DMS 273 (cell line): ENCODE results near the gene RAI14.
A peak's percentile ranks its signal among the peaks of the same experiment; 100 is the strongest.
"Not testable (repeated sequence)": the region's sequence is repeated elsewhere in the genome, so short reads cannot be mapped to it uniquely, and the experiment has no call there.

ENCODE experiments used
- DNase-seq: peaks from one replicate; lab custom pipeline; 2025; ENCODE audit not compliant: unreplicated experiment; lab: John Stamatoyannopoulos, UW

Gene RAI14

DNA sequence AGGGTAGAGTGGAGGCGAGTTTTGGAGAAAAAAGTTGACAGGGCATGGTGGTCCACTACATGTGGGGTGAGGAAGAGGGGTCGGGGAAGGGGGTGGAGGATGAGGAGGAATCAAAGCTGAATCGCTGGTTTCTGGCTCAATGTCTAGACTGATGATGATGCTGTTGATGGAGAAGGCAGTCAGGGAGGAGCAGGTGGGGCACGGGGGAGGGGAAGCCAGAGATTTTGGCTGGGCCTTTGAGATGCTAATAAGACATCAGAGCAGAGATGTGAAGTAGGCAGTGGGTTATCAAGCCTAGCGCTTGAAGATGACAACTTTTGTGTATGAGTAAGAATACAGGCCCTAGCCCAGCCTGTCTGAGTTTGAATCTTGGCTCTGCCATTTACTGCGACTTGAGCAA is 150.4 kb downstream of the RAI14 start:
- DNase-seq = no peak

GRCh38 chr5:34811706-34812105 is 155.6 kb downstream of the RAI14 start:
- DNase-seq = no peak

- DNase-seq = no peak
Measured at GRCh38 chr5:34813509-34813908, 157.4 kb downstream of the RAI14 start.

- DNase-seq = no peak
Measured at GRCh38 chr5:34817558-34818351, 161.6 kb downstream of the RAI14 start.

DNA sequence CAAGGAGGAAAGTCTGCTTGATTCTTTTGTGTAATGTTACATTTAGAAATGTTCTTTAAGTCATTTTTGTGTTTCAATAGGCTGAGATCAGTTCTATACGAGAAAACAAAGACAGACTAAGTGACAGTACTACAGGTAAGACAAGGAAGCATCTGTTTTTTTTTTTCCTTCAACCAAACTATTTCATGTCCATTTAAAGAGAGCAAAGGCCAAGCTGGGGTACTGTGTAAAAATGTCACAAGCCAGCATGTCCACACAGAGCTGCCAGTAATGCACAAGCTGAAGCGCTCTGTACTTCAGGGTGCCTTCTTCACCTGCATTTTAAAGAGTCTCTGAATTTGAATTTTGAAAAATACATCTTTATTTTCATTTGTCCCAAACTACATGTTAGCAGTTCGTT is 162.6 kb downstream of the RAI14 start:
- DNase-seq = no peak

GRCh38 chr5:34820593-34820992 is 164.5 kb downstream of the RAI14 start:
- no peak for DNase-seq

GRCh38 chr5:34822956-34823715 is 167.0 kb downstream of the RAI14 start:
- DNase-seq = no peak

DNA sequence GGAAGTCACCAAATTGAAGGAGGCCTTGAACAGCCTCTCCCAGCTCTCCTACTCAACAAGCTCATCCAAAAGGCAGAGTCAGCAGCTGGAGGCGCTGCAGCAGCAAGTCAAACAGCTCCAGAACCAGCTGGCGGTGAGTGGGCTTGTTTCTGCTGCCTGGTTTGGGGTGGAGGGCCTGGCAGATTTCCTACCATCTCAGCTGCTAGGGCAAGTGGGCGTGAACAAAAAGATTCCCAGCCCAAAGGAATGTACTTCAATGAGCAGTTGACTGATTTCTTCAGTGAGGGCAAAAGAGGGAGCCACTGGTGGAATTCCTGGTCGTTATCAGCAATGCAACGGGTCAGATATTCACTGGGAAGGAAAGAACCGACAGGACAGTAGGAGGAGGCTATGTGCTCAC is 170.2 kb downstream of the RAI14 start:
- no peak for DNase-seq

GRCh38 chr5:34827588-34828506 is 171.7 kb downstream of the RAI14 start:
- DNase-seq = no peak

DNA sequence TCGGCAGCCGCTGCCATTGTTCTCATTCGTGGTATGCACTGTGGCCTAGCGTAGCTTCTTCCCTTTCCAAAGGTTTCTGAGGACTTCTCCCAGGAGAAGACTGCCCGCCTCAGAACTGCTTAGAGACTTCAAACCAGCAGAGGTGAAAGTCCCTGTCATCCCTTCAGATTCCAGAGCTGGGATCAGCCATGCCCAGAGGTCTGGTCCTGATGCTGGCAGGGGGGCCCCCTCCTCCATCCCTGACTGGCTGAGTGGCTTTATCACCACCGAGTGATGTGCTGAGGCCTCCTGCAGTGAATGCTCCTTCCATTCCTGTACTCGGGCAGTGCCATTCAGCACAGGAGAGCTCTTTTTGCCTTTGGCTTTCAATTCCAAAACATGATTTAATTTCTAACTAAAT is 174.7 kb downstream of the RAI14 start:
- not testable (repeated sequence) for DNase-seq

DNA sequence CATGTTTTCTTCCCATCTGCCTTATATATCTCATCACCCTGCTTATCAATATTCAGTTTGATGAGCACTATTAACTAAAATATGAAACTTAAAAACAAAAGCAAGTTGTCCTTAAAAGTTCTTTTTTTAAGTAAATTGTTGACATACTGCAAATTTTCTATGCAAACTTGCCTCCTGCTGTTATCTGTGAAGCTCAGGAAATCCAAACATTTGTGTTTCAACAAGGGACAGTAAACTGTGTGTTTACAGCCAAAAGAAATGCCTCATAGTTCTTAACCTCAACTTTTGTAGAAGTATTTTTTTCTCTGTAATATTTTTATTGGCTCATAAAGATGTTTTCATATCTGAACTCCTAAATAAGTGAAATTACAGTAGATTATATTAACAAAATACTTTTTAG is 175.2 kb downstream of the RAI14 start:
- no peak for DNase-seq

DNA sequence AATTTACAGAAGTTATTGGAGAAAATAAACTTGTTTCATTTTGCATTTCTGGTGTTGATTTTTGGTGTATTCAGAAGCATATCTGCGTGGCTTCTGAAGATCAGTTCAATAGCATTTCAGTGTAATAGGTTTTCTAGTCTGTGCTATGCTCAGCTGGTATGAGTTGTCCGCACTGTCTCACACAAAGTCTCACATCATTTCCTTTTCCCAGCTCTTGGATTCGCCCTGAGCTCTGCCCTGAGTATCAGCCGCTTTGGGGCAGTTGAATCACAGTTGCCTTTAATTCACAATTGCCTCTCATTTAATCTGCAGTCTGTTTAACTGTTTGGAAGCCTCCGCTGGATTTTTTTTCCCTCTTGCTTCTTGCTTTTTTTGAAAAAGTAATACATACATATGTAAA is 176.4 kb downstream of the RAI14 start:
- no peak for DNase-seq

- DNase-seq = no peak
Measured at GRCh38 chr5:34833090-34833489, 177.0 kb downstream of the RAI14 start.

DNA sequence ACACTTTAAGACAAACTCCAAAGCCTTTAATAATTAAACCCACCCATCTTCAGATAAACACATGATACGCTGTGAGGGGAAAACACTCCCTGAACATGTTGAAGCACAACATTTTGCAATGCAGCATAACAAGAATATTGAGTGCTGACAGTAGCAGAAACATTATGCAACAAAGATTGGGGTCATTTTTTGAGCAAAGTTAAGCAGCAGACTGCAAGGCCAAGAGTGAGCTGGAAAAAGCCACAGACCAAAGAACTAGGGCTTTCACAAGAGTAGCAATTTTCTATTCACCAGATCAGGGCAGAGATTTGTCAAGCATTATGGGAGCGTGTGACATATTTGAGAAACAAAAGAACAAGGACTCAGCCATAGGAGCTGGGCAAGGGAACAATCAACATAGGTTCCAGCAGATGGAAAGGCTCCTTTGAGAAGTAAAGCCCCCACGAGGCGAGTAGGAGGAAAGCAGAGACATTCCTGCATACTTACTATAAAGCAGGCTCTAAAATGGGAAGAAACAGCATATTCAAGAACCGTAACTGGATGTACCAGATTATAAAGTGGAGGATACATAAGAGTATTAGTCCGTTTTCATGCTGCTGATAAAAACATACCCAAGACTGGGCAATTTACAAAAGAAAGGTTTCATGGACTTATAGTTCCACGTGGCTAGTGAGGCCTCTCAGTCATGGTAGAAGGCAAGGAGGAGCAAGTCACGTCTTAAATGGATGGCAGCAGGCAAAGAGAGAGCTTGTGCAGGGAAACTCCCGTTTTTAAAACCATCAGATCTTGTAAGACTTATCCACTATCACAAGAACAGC is 178.1 kb downstream of the RAI14 start:
- DNase-seq = no peak

DNA sequence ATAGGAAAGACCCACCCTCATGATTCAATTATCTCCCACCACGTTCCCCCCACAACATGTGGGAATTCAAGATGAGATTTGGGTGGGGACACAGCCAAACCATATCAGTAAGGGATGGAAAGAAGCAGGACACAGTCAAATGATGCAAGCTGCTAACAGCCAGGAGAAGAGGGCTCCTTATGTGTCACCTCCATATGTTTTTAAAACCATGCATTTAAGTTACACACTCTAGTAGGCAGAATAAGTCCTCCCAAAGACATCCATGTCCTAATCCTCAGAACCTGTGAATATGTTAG is 178.6 kb downstream of the RAI14 start:
- DNase-seq = no peak

GRCh38 chr5:34835664-34836063 is 179.5 kb downstream of the RAI14 start:
- no peak for DNase-seq

- peak; percentile 98 for DNase-seq
Measured at GRCh38 chr5:34838785-34839714, 182.9 kb downstream of the RAI14 start, which contains the start of gene TTC23L. Gene TTC23L (plus strand): TSS chr5:34839164. CDS start chr5:34840672, 1,508 bp downstream.

DNA sequence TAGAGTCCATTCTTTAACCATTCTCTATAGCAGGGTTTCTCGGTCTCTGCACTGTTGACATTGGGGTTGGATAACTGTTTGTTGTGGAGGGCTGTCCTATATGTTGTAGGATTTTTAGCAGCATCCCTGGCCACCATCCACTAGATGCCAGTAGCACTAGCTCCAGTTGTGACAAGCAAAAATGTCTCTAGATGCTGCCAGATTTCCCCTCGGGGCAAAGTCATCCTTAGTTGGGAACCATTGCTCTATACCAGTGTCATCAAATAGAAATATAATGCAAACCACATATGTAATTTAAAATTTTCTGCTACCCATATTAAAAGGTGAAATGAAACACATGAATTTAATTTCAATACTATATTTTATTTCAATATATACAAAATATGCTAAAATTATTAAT is 185.7 kb downstream of the RAI14 start:
- DNase-seq = no peak

DNA sequence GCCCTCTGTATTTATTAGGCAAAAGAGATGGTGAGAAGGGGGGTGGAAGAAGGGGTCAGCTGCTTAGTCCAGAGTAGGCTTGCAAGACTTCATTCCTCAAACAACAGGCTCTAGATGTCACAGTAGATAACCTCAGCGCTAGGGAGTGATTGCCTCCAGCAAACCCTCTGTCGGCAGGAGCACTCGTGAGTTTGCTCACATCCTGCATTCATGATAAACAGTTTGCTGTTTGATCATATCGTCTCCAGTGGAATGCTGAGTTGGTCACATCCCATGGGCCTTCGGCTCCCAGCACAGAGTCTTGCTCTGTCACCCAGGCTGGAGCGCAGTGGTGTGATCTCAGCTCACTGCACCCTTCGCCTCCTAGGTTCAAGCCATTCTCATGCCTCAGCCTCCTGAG is 186.4 kb downstream of the RAI14 start:
- DNase-seq = no peak

DNA sequence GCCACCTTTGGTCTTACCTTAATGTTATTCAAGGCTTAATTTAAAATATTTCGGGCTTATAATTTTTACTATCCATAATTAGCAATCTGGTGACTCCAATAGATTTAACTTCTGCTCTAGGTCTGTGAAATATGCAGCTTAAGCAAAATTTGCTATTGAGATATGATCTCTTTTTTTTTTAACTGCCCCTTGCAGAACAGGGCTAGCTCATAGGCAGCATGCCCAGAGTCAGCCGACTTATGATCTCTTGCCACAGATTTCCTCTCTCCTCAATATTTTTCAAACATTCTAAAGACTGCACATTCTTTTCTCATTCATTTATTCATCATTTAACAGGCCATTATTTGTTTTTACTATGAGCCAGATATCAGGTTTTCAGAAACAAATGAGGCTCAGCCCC is 187.4 kb downstream of the RAI14 start:
- DNase-seq = no peak
